ENCODE data around the gene BTRC.
"Not testable (repeated sequence)": the region's sequence is repeated elsewhere in the genome, so short reads cannot be mapped to it uniquely, and the experiment has no call there.

BTRC gene

DNA sequence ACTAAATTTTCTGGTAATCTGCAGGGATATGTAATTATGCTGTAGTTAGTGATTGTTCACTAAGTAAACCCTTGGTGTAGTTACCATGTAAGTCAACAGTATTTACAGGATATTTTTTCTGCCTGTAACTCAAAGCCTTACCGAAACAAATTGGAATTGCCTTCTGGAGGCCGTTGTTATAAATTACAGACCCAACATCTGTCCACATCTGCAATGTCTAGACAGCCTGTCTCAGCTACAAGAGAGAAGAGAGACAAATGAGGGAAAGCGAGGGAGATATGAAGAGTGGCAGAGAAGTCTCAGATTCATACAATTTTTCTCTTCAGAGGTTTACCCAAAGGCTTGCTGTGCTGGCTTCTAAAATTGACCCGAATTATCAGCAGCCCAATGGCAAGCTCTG is 23.7 kb upstream of the BTRC start:
- H3K4me3 ChIP-seq (ENCODE audit: low read length), result no peak overlapping the region
- no peak for TF ChIP-seq ZNF274 (IDR thresholded peaks at IDR 0.05; ENCODE audit: low read depth, low read length)

DNA sequence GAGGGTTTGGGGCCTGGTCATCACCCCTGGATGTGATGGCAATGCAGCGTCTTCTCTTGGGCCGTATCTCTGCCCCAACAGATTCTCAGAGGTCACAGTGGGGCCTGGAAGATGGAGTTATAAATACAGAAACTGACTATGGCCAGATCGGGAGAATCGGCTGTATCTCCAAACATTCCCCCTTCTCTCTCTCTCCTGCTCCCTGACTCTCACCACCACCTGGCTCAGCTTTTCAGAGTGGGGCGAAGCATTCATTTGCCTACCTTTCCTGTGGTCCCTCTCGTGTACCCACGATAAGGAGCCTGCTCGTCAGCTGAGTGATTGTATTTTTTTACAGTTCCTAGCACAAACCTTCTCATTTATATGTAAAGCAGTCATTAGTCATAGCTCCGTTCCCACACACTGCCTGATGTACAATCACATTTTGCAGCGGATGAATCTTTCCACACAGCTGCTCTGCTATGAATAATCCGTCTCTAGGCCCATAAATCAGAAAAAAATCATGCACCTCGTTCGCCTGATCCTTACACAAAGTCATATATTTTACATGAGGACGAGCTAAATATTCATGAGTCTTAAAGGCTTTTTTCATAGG is 23.2 kb upstream of the BTRC start:
- no peak overlapping the region for H3K4me3 ChIP-seq (ENCODE audit: low read length)
- no peak for TF ChIP-seq ZNF274 (IDR thresholded peaks at IDR 0.05; ENCODE audit: low read depth, low read length)

DNA sequence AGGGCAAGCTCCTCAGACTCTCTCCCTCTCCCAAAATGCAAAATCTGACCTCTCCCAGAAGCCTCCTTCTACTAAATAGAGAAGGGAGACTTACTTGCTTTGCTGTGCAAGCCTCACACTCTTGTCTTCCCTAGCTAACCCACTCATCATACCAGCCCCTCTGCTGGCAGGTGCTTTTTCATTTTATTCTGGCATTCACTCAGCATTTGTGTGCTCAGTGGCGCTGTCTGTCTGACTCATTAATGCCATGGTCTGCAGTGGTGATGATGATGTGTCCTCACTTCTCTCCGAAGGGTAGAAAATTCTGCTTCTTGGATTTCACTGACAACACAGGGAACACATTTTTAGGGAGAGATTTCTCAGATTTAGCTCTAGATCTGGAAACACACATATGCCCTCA is 22.0 kb upstream of the BTRC start:
- H3K4me3 ChIP-seq (ENCODE audit: low read length), result no peak overlapping the region
- TF ChIP-seq ZNF274 (IDR thresholded peaks at IDR 0.05; ENCODE audit: low read depth, low read length), result no peak

DNA sequence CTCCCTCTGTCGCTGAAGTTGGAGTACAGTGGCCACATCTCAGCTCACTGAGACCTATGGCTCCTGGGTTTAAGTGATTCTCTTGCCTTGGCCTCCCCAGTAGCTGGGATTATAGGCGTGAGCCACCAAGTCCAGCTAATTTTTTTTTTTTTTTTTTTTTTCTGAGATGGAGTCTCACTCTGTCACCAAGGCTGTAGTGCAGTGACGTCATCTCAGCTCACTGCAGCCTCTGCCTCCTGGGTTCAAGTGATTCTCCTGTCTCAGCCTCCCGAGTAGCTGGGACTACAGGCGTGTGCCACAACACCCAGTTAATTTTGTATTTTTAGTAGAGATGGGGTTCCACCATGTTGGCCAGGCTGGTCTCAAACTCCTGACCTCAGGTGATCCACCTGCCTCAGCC is 19.7 kb upstream of the BTRC start:
- H3K4me3 ChIP-seq (ENCODE audit: low read length), result not testable (repeated sequence)

DNA sequence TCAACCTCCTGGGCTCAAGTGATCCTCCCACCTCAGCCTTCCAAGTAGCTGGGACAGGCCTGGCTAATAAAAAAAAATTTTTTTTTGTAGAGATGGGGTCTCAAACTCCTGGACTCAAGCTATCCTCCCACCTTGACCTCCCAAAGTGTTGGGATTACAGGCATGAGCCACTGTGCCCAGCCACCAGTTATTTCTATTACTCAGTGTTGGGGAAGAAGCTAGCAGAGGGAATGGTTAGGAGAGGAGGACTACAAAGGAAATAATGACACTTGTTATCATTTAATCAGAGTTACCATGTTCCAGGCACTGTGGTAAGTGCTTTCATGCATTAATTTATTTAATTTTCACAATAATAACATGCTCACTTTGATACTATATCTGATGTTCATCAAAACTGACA is 17.6 kb upstream of the BTRC start:
- TF ChIP-seq ZNF274 (IDR thresholded peaks at IDR 0.05; ENCODE audit: low read depth, low read length), result no peak
- no peak overlapping the region for H3K4me3 ChIP-seq (ENCODE audit: low read length)

DNA sequence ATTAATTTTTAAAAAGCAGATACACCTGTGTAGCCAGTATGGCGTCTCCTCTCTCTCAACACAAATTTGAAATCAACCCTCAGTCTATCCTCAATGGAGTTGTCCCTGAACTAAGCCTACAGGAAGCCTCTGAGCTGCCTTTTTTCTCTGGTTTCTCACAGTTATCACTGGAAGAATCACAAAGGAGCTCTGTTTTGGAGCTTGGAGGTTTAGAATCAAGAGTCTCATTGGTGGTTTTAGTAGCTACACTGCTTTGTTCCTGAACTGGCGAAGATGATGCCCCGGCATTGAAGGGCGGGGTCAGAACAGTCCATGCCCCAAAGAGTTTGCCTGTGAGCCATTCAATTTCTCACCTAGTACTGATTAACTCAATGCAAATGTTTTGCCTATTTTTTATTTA is 16.1 kb upstream of the BTRC start:
- TF ChIP-seq ZNF274 (IDR thresholded peaks at IDR 0.05; ENCODE audit: low read depth, low read length), result no peak
- H3K4me3 ChIP-seq (ENCODE audit: low read length), result no peak overlapping the region

DNA sequence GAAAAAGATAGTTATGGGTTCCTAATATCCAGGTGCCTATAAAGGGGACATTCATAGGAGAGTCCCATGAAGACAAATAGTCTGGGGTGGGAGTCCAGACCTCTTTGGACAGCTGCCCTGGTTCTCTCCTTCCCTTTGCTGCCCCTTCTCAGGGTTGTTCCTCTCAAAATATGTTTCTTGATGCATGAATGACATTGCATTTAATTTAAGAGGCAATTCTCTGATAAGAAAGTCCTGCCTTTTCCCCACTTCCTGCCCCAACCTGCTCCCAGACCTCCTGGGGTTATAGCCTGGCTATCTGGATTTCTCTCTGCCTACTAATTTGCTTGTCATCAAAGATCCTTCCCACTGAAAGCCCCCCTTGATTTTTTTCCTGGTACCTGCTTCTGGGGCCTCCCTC is 12.5 kb upstream of the BTRC start:
- no peak for TF ChIP-seq ZNF274 (IDR thresholded peaks at IDR 0.05; ENCODE audit: low read depth, low read length)
- no peak overlapping the region for H3K4me3 ChIP-seq (ENCODE audit: low read length)

DNA sequence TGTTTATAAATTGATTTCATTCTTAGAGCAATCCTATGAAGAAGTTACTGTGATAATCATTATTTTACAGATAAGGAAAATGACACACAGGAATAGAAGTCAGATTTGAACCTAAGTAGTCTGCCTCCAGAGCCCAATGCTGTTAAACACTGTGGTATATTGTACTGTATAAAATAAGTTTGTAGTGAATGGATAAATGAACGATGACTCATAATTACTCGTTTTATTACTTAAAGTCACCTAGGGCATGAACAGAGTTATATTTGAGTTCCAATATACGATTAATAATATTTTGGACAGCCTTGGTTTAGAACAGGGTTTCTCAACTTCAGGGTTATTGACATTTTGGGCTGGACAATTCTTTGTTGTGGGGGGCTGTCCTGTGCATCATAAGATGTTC is 7.8 kb upstream of the BTRC start:
- no peak for TF ChIP-seq ZNF274 (IDR thresholded peaks at IDR 0.05; ENCODE audit: low read depth, low read length)
- H3K4me3 ChIP-seq (ENCODE audit: low read length), result no peak overlapping the region

DNA sequence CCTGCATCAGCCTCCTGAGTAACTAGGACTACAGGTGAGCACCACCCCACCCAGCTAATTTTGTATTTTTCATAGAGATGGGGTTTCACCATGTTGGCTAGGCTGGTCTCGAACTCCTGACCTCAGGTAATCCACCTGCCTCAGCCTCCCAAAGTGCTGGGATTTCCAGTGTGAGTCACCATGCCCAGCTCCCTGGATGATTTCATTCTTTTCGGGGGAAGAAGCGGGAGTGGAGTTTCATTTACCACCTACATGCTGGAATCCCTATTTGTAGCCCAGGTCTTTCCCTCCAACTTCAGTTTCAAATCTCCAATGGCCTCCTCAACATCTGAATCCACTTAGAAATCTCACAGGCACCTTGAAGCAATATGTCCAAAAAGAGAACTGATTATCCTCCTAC is 2.9 kb upstream of the BTRC start:
- no peak for TF ChIP-seq ZNF274 (IDR thresholded peaks at IDR 0.05; ENCODE audit: low read depth, low read length)
- no peak overlapping the region for H3K4me3 ChIP-seq (ENCODE audit: low read length)

DNA sequence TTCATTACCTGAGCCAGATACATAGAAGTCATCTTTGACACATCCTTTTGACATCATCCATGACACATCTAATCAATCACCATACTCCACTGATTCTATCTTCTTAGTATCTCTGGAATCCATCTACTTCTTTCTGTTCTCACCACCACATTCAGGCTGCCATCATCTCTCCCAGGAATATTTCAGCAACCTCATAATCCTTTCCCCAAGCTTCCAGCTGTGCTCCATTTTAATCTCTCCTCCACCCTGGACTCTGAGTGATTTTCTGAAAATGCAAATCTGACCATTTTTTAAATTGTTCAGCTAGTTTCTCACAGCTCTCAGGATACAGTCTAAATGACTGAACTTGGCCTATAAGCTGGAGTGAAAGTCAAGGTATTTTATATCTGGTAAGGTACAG is 2.5 kb upstream of the BTRC start:
- no peak overlapping the region for H3K4me3 ChIP-seq (ENCODE audit: low read length)
- TF ChIP-seq ZNF274 (IDR thresholded peaks at IDR 0.05; ENCODE audit: low read depth, low read length), result no peak

DNA sequence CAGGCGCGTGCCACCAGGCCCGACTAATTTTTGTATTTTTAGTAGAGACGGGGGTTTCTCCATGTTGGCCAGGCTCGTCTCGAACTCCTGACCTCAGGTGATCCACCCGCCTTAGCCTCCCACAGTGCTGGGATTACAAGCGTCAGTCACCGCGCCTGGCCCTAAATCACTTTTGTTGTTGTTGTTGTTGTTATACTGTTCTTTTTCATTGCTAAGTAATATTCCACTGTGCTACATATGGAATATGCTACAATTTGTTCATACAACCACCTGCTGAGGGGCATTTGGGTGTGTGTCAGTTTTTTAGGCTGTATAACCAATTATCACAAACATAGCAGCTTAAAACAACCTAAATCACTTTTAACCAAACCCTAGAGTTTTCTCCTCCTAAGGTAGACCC is 1.1 kb upstream of the BTRC start:
- not testable (repeated sequence) for H3K4me3 ChIP-seq (ENCODE audit: low read length)

DNA sequence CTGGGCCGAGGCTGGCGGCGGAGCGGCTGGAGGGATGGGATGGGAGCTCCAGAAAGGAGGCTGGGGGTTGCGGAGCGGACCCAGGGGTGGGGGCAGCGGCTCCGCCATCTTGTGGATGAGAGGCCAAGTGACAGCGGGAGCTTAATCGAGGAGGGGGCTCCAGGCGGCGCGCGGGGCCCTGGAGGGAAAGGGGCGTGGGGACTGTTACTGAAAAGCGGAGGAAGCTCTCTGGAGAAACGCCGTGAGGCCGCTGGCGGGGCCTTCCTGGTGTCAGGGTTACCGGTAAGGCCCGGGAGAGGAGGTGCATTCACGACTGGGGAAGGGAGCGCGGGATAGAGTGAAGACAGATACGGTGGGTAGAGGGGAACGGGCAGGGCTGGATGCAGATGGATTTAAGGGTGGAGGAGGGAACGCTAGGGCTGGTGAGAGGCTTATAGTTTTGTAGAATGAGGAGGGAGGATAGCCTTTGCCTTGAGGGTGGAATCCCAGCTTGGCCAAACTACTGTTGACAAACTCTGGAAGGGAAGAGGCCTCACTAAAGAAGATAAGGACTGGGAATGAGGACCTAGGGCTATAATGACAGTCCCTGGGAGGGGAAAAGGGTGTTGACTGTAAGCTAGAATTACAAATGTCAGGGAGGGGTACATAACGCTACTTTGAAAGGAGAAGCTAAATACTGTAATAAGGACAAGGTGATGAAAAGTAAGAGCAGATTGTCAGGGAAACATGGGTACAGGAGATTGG is 535 bp downstream of the BTRC start:
- TF ChIP-seq ZNF274 (IDR thresholded peaks at IDR 0.05; ENCODE audit: low read depth, low read length), result no peak
- H3K4me3 ChIP-seq (ENCODE audit: low read length), result peak overlapping the region; percentile 91

DNA sequence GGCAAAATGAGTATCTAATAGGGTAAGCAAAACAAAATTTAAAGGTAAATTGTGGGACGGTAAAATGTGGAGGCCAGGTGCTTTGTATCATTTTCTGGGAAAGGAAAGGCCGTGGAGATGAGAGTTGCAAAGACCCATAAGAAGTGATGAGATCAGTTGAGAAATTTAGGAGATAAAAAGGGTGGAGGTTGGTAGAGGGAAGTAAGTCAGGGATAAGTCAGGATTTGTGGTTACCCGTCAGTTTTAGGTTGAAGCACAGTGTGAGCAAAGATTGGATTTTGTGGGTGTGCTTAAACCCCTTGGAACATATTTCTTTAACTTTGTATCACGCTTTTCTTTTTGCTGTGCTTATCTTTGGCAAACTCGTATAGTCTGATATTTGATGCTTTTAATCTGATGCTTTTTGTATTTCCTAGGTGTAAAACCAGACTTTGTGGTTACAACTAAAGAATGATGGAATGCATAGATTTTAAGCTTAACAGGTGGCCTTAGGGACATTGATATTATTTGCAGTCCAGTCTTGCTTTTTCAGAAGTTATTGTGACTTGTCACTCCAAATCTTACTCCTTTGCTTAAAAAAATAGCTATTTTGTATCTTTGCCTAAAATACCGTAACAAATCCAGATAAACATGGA is 1.2 kb downstream of the BTRC start:
- peak overlapping the region; percentile 91 for H3K4me3 ChIP-seq (ENCODE audit: low read length)
- TF ChIP-seq ZNF274 (IDR thresholded peaks at IDR 0.05; ENCODE audit: low read depth, low read length), result no peak

DNA sequence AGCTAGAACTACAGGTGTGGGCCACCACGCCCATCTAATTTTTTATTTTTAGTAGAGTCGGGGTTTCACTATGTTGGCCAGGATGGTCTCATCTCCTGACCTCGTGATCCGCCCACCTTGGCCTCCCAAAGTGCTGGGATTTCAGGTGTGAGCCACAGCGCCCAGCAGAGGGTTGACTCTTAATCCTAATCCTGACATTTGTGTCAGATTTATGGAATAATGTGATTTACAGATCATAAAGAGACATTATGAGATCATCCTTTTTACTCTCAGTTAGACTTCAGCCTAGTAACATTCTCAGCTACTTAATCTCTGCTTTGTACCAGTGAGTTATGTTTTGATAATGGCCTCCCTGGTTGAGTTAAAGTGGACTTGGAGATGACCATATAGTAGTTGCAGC is 2.2 kb downstream of the BTRC start:
- TF ChIP-seq ZNF274 (IDR thresholded peaks at IDR 0.05; ENCODE audit: low read depth, low read length), result no peak
- no peak overlapping the region for H3K4me3 ChIP-seq (ENCODE audit: low read length)

DNA sequence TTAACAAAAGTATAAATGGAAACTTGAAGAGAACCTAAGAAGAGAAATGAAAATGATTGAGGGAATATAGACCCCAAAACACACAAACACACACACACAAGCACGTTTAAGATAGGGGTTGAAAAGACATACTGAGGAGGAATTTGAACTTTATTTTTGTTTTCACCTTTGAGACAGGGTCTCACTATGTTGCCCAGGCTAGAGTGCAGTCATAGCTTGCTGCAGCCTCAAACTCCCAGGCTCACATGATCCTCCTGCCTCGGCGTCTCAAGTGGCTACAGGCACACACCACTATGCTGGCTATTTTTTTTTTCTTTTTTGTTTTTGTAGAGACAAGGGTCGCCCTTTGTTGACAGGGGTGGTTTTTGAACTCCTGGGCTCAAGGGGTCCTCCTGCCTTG is 4.0 kb downstream of the BTRC start:
- no peak overlapping the region for H3K4me3 ChIP-seq (ENCODE audit: low read length)
- no peak for TF ChIP-seq ZNF274 (IDR thresholded peaks at IDR 0.05; ENCODE audit: low read depth, low read length)

Measured in GM08714 (cell line).